HepG2 (cell line): ENCODE measurements around the gene GGT1. TPM values are rescaled to one million over a fixed set of nuclear protein-coding genes. Genes with fewer than 3 reads are reported as not detected.

Source experiments
- SAP130 ChIP-seq: IDR thresholded peaks from 2 replicates; pipeline ENCODE4 v1.6.1; 2016; ENCODE audit warnings: low read depth
- ZFP91 ChIP-seq: sonication (generic); formaldehyde crosslinking; IDR thresholded peaks from 2 replicates; pipeline ENCODE4 v1.9.0; 2022; ENCODE audit warnings: missing genetic modification reagents, mild to moderate bottlenecking, borderline replicate concordance
- ZNF687 ChIP-seq: sonication (generic); formaldehyde crosslinking; IDR thresholded peaks from 2 replicates; pipeline ENCODE4 v1.5.1; 2020; ENCODE audit warnings: mild to moderate bottlenecking, missing genetic modification reagents, moderate library complexity
- polyA plus RNA-seq, 8 experiments: library from polyadenylated mRNA; depleted of rRNA in 3 of 8; stranded (reverse) in 7 of 8; unstranded in 1 of 8; fragments of >200 nt; fragmentation: Illumina TruSeq in 4 of 8; extraction: Trizol in 4 of 8; gene quantifications; 2 replicates each; pipeline versions ENCODE4 v1.2.1 to v1.2.3, GENCODE V29; 2011 to 2016; ENCODE audit warnings: low read depth in 4 of 8, missing spikeins in 1 of 8, mixed read lengths in 1 of 8; ENCODE audit not compliant: insufficient read depth in 1 of 8
- total RNA-seq, 5 experiments: library from RNA; depleted of rRNA; stranded (reverse); fragments of >200 nt; fragmentation: Illumina TruSeq; extraction: Trizol; gene quantifications; 2 replicates each; pipeline ENCODE4 v1.2.3, GENCODE V29; 2016; ENCODE audit warnings: low read depth in 1 of 5
- TF ChIP-seq, protein P1 (sequence below): sonication (generic); formaldehyde crosslinking; IDR thresholded peaks from 2 replicates; pipeline ENCODE4 v1.4.0; 2020; ENCODE audit warnings: missing genetic modification reagents, borderline replicate concordance

Gene GGT1
- total and polyA plus RNA-seq, 2 of the 13 experiments (the other 11 are each of a cell fraction or from before 2014, with no cell fraction given), result 29.9 to 103 TPM

DNA sequence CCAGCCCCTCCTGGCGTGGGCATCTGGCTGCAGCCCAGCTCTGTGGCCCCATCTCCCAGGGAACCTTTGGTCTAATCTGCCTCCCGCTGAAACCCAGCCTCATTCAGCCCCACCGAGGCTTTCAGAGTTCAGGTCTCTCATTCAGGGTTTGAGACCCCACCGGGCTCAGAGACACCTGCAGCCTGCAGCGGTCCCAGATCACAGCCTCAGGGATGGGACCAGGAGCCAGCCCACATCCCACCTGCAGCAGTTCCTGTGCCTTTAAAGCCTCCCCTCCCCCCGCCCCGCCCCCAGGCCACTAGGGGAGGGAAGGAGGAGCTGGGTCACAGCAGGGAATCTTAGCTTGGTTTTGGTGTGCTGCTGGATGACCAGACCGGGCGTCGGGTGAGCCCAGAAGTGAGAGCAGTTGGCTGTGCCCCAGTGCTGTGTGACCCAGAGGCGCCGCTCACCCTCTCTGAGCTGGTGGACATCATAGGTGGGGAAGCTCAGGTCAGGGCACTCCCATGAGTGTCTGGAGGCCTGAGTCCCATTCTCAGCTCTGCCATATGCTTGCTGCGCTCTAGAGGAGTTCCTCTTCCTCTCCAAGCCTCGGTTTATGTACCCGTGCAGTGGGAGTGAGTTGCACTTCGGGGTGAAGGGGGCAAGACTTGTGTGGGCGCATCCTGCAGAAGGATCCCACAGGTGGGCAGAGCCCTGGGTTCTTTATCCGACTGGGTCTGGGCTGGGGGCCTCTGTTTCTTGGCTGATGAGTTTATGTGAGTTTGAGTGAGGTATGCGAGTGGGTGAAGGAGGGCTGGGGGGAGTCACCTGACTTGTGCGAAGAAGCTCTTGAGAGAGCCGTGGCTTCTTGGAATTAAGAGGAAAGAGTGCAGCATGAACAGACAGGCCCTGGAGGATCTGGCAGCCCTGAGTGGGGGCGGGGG is at the start of gene GGT1 (continued):
- TF ChIP-seq, protein P1, sequence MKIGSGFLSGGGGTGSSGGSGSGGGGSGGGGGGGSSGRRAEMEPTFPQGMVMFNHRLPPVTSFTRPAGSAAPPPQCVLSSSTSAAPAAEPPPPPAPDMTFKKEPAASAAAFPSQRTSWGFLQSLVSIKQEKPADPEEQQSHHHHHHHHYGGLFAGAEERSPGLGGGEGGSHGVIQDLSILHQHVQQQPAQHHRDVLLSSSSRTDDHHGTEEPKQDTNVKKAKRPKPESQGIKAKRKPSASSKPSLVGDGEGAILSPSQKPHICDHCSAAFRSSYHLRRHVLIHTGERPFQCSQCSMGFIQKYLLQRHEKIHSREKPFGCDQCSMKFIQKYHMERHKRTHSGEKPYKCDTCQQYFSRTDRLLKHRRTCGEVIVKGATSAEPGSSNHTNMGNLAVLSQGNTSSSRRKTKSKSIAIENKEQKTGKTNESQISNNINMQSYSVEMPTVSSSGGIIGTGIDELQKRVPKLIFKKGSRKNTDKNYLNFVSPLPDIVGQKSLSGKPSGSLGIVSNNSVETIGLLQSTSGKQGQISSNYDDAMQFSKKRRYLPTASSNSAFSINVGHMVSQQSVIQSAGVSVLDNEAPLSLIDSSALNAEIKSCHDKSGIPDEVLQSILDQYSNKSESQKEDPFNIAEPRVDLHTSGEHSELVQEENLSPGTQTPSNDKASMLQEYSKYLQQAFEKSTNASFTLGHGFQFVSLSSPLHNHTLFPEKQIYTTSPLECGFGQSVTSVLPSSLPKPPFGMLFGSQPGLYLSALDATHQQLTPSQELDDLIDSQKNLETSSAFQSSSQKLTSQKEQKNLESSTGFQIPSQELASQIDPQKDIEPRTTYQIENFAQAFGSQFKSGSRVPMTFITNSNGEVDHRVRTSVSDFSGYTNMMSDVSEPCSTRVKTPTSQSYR, result peak; percentile 27; the same call in 1 of the 2 replicates
- TF ChIP-seq SAP130 (CRISPR knock-in tag) (0 out of 2 replicates have a peak, but pooled peaks have one; percentile 19), ZNF687 (peak; percentile 20; the same call in 1 of the 2 replicates), ZFP91 (peak; percentile 97)
